ENCODE data around the gene PCOLCE2.

GRCh38 chr3:142916605-142917004, 27.7 kb upstream of the PCOLCE2 start:
- no peak for TF ChIP-seq SP1 (IDR thresholded peaks at IDR 0.05; ENCODE audit: low read depth, low read length)
- TF ChIP-seq FOS (IDR thresholded peaks at IDR 0.05; ENCODE audit: borderline replicate concordance, extremely low read depth, insufficient read length): no peak
- TF ChIP-seq CREB1 (IDR thresholded peaks at IDR 0.05; ENCODE audit: low read depth): no peak
- no peak for TF ChIP-seq POLR2AphosphoS5 (IDR thresholded peaks at IDR 0.05; ENCODE audit: low read length)
- TF ChIP-seq, protein P1, sequence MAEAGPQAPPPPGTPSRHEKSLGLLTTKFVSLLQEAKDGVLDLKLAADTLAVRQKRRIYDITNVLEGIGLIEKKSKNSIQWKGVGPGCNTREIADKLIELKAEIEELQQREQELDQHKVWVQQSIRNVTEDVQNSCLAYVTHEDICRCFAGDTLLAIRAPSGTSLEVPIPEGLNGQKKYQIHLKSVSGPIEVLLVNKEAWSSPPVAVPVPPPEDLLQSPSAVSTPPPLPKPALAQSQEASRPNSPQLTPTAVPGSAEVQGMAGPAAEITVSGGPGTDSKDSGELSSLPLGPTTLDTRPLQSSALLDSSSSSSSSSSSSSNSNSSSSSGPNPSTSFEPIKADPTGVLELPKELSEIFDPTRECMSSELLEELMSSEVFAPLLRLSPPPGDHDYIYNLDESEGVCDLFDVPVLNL (IDR thresholded peaks at IDR 0.05; ENCODE audit: low read depth, low read length): no peak
- TF ChIP-seq HDAC2 (IDR thresholded peaks at IDR 0.05): no peak
- TF ChIP-seq SUZ12 (IDR thresholded peaks at IDR 0.05; ENCODE audit: unreplicated experiment): no peak
- TF ChIP-seq CHD4 (IDR thresholded peaks at IDR 0.05): no peak
- no peak for TF ChIP-seq MYC (IDR thresholded peaks at IDR 0.05; ENCODE audit: insufficient read depth, insufficient read length, insufficient replicate concordance, low read length, severe bottlenecking)
- no peak for TF ChIP-seq TCF12 (IDR thresholded peaks at IDR 0.05; ENCODE audit: low read depth, low read length)
- no peak for TF ChIP-seq CTCF (IDR thresholded peaks at IDR 0.05 in 2 of 3, conservative IDR thresholded peaks at IDR 0.05 in 1 of 3; ENCODE audit: control insufficient read depth in 2 of 3, extremely low read depth in 1 of 3, insufficient read depth in 1 of 3, low read depth in 3 of 3, low read length in 3 of 3)
- no peak for TF ChIP-seq CBX3 (IDR thresholded peaks at IDR 0.05; ENCODE audit: borderline replicate concordance, low read depth)
- no peak for TF ChIP-seq BMI1 (IDR thresholded peaks at IDR 0.05; ENCODE audit: borderline replicate concordance)
- no peak for TF ChIP-seq POLR2A (IDR thresholded peaks at IDR 0.05; ENCODE audit: low read depth, low read length)

Measured in GM12878 (cell line).